Effector memory CD8-positive, alpha-beta T cell (primary cell): ENCODE results near the gene KIR3DL3.
"Not testable (repeated sequence)": the region's sequence is repeated elsewhere in the genome, so short reads cannot be mapped to it uniquely, and the experiment has no call there.

Source experiments
- ATAC-seq: fragments of 150-1000 bp; cut with Tn5 transposase; replicated peaks from 2 replicates; pipeline ENCODE4 v1.10.0; 2021; ENCODE audit warnings: mild to moderate bottlenecking, moderate library complexity
- DNase-seq, 3 experiments: peaks; one replicate each; pipeline ENCODE4 v3.0.0; 2021
- H3K27ac Mint-ChIP-seq, 2 donors: one replicate each; pipeline ENCODE4 v1.8.0; 2022; ENCODE audit warnings: mild to moderate bottlenecking in 2 of 2, mixed read lengths in 2 of 2, moderate library complexity in 2 of 2
- H3K27me3 Mint-ChIP-seq, 2 donors: one replicate each; pipeline ENCODE4 v1.8.0; 2022; ENCODE audit warnings: mixed read lengths in 2 of 2
- H3K36me3 Mint-ChIP-seq: one replicate; pipeline ENCODE4 v1.8.0; 2022; ENCODE audit warnings: mild to moderate bottlenecking, moderate library complexity, mixed read lengths; ENCODE audit not compliant: insufficient read depth
- H3K4me1 Mint-ChIP-seq, 2 donors: one replicate each; pipeline ENCODE4 v1.8.0; 2022; ENCODE audit warnings: low read depth in 2 of 2, mixed read lengths in 2 of 2
- H3K4me3 Mint-ChIP-seq, 2 donors: one replicate each; pipeline ENCODE4 v1.8.0; 2022; ENCODE audit warnings: mild to moderate bottlenecking in 2 of 2, mixed read lengths in 2 of 2, moderate library complexity in 2 of 2
- H3K9me3 Mint-ChIP-seq, 2 donors: one replicate each; pipeline ENCODE4 v1.8.0; 2022; ENCODE audit warnings: mixed read lengths in 2 of 2

The KIR3DL3 gene

DNA sequence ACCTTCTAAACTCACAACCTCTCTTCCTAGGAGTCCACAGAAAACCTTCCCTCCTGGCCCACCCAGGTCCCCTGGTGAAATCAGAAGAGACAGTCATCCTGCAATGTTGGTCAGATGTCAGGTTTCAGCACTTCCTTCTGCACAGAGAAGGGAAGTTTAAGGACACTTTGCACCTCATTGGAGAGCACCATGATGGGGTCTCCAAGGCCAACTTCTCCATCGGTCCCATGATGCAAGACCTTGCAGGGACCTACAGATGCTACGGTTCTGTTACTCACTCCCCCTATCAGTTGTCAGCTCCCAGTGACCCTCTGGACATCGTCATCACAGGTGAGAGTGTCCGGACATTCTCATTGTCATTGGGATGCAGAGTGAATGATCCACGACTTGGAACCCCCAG is 17.7 kb downstream of the KIR3DL3 start:
- not testable (repeated sequence) for H3K4me3 Mint-ChIP-seq, H3K9me3 Mint-ChIP-seq, H3K36me3 Mint-ChIP-seq, DNase-seq, H3K4me1 Mint-ChIP-seq, H3K27ac Mint-ChIP-seq, ATAC-seq
- H3K27me3 Mint-ChIP-seq = peaks cover 21 to 22% of the 10 kb centered on the region in 2 donors

DNA sequence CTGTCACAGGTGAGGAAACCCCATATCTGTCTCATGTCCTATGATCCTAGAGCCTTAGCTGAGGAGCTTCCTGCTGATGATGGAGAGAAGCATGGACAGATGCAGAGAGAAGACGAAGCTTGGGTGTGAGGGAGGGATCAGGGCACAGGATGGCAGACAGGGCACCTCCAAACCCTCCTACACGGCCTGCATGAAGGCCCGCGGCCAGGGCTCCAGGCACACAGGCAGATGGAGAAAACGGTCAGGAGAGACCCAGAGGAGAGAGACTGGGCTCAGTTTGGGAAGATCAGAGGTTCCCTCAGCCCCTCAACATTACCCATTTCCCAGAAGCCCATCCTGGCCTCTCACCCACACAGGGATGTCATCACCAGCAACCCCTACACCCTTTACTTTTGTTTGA is 19.8 kb downstream of the KIR3DL3 start:
- not testable (repeated sequence) for ATAC-seq, H3K36me3 Mint-ChIP-seq, DNase-seq, H3K4me3 Mint-ChIP-seq, H3K27ac Mint-ChIP-seq, H3K4me1 Mint-ChIP-seq, H3K9me3 Mint-ChIP-seq
- H3K27me3 Mint-ChIP-seq = peaks cover 20 to 28% of the 10 kb centered on the region in 2 donors

DNA sequence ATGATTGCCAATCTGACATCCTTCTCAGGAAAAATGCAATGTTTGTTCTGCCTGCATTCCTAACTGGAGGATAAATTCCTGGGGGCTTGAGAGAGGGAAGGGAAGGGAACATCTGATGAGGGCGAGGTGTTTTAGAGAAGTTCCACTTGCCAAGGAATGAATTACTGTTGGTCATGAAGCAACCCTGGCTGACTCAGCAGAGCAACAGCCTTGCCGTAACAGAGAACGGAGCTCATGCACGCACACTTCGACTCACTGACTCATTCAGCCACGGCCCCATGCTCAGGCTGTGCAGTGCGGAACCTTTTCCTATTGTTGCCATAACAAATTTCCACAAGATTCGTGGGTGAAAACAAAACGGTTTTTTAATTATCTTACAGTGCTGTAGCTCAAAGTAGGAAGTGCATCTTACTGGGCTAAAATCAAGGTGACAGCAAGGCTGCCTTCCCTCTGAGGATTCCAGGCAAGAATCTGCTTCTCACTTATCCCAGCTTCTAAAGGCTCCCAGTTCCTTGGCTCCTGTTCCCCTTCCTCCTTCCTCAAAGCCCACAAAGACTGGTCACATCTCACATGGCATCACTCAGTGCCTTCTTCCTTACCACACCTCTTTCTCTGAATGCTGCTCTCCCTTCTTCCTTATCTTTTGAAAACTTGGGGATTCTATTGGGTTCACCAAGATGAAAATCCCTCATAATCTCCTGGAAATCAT is 23.5 kb downstream of the KIR3DL3 start:
- not testable (repeated sequence) for H3K9me3 Mint-ChIP-seq, ATAC-seq, H3K4me1 Mint-ChIP-seq, H3K4me3 Mint-ChIP-seq, H3K36me3 Mint-ChIP-seq, H3K27ac Mint-ChIP-seq, DNase-seq
- peaks cover 23 to 26% of the 10 kb centered on the region in 2 donors for H3K27me3 Mint-ChIP-seq

DNA sequence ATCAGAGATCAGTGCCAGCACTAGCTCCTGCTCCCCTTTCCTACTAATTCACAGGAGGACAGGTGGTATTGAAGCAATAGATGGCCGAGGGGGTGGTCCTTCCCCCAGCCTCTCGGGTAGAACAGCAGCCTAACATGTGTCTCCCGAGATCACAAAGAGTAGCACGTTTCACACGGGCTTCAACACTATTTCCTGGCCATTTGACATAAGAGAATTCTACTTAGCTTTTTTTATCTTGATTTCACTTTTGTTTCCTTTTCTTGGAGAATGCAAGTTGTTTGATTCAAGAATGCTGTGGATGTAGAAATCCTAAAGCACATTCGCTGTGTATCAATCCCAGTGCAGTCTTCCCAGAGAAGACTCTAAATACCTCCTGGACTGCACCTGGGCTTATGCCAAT is 26.0 kb downstream of the KIR3DL3 start:
- DNase-seq, H3K4me1 Mint-ChIP-seq, H3K9me3 Mint-ChIP-seq, H3K36me3 Mint-ChIP-seq, H3K4me3 Mint-ChIP-seq, ATAC-seq, H3K27ac Mint-ChIP-seq: not testable (repeated sequence)
- H3K27me3 Mint-ChIP-seq = peaks cover 10 to 30% of the 10 kb centered on the region in 2 donors

DNA sequence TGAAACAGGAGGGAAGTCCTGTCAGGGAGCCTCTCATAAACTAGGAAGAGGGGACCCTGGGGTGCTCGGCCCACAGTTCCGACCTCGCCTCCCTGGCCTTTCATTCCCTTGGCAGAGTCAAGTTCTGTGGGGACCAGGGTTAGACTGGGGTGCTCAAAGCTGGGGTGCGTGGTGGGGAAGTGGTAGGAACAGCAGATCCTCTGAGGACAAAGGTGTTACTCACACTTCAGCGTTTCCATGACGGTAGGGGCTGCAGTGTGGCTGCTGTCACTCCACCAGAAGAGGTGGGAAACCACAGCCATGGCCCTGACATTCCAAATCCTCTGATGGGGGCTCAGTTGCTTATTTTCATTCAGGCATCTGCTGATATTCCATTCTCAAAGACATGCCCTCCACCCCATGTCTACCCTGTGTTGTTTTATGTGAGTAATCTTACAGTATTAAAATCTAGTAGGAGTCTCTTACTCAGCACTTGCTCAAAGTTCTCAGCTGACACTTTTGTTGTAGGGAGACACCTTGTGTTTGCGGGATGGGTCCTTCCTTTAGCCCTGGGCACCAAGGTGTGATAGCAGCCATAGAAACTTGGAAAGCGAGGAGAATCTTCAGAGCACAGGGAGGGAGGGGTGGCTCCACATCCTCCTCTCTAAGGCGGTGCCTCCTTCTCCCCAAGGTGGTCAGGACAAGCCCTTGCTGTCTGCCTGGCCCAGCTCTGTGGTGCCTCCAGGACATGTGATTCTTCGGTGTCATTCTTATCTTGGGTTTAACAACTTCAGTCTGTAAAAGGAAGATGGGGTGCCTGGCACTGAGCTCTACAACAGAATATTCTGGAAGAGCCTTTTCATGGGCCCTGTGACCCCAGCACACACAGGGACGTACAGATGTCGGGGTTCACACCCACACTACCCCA is 32.2 kb downstream of the KIR3DL3 start:
- not testable (repeated sequence) for H3K27ac Mint-ChIP-seq, H3K4me1 Mint-ChIP-seq, H3K9me3 Mint-ChIP-seq, H3K36me3 Mint-ChIP-seq, DNase-seq, H3K4me3 Mint-ChIP-seq
- ATAC-seq = peak; percentile 46
- peaks cover 23 to 24% of the 10 kb centered on the region in 2 donors for H3K27me3 Mint-ChIP-seq

DNA sequence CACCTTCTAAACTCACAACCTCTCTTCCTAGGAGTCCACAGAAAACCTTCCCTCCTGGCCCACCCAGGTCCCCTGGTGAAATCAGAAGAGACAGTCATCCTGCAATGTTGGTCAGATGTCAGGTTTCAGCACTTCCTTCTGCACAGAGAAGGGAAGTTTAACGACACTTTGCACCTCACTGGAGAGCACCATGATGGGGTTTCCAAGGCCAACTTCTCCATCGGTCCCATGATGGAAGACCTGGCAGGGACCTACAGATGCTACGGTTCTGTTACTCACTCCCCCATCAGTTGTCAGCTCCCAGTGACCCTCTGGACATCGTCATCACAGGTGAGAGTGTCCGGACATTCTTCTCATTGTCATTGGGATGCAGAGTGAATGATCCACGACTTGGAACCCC is 34.3 kb downstream of the KIR3DL3 start:
- not testable (repeated sequence) for H3K4me3 Mint-ChIP-seq, H3K4me1 Mint-ChIP-seq, H3K9me3 Mint-ChIP-seq, H3K27ac Mint-ChIP-seq, DNase-seq, ATAC-seq, H3K36me3 Mint-ChIP-seq
- peaks cover 9 to 24% of the 10 kb centered on the region in 2 donors for H3K27me3 Mint-ChIP-seq

DNA sequence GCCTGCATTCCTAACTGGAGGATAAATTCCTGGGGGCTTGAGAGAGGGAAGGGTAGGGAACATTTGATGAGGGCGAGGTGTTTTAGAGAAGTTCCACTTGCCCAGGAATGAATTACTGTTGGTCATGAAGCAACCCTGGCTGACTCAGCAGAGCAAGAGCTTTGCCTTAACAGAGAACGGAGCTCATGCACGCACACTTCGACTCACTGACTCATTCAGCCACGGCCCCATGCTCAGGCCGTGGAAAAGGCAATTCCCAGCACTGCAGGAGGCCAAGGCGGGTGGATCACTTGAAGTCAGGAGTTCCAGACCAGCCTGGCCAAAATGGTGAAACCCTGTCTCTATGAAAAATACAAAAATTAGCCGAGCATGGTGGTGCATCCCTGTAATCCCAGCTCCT is 40.0 kb downstream of the KIR3DL3 start:
- H3K27ac Mint-ChIP-seq = not testable (repeated sequence)

DNA sequence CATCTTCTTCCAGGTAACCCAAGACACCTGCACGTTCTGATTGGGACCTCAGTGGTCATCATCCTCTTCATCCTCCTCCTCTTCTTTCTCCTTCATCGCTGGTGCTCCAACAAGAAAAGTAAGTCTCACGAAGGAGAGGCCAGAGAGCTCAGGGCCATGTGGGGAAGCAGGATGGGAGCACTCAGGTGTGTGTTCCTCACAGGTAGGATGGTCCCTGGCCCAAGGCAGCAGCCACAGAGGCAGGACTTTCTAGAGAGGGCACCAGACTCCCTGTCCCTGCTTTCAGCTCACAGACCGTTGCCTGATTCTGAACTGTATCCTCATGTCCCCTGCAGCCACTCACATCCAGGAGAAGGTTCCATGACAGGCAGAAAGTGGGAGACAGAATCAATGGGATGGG is 42.2 kb downstream of the KIR3DL3 start:
- H3K4me1 Mint-ChIP-seq, H3K36me3 Mint-ChIP-seq, ATAC-seq, H3K4me3 Mint-ChIP-seq, H3K27ac Mint-ChIP-seq, DNase-seq: not testable (repeated sequence)
- Mint-ChIP-seq H3K27me3 (peaks cover 25 to 34% of the 10 kb centered on the region in 2 donors), H3K9me3 (peaks cover 0 to 17% of the 10 kb centered on the region in 2 donors)

More for the DNA sequence above, 40.0 kb downstream of the KIR3DL3 start:
- Mint-ChIP-seq H3K27me3 (peaks cover 34 to 42% of the 10 kb centered on the region in 2 donors), H3K9me3 (peaks cover 0 to 17% of the 10 kb centered on the region in 2 donors)
- not testable (repeated sequence) for H3K4me3 Mint-ChIP-seq, DNase-seq, H3K4me1 Mint-ChIP-seq, ATAC-seq, H3K36me3 Mint-ChIP-seq

DNA sequence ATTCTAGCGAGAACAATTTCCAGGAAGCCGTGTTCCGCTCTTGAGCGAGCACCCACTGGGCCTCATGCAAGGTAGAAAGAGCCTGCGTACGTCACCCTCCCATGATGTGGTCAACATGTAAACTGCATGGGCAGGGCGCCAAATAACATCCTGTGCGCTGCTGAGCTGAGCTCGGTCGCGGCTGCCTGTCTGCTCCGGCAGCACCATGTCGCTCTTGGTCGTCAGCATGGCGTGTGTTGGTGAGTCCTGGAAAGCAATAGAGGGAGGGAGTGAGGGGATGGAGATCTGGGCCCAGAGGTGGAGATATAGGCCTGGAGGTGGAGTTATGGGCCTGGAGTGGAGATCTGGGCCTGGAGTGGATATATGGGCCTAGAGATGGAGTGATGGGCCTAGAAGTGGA is 45.4 kb downstream of the KIR3DL3 start, which contains the start of gene KIR2DL1:
Gene KIR2DL1, plus strand, starts transcription at position 148 of the 400 bp plus-strand sequence. Its CDS starts 58 bp downstream, at position 206.
- not testable (repeated sequence) for H3K4me3 Mint-ChIP-seq, DNase-seq, ATAC-seq, H3K4me1 Mint-ChIP-seq, H3K36me3 Mint-ChIP-seq
- Mint-ChIP-seq H3K27ac (peak within 1 kb of the TSS in 1 of 2 donors; percentile 88), H3K27me3 (peaks cover 26 to 33% of the 10 kb centered on the region in 2 donors), H3K9me3 (peaks cover 0 to 17% of the 10 kb centered on the region in 2 donors)

DNA sequence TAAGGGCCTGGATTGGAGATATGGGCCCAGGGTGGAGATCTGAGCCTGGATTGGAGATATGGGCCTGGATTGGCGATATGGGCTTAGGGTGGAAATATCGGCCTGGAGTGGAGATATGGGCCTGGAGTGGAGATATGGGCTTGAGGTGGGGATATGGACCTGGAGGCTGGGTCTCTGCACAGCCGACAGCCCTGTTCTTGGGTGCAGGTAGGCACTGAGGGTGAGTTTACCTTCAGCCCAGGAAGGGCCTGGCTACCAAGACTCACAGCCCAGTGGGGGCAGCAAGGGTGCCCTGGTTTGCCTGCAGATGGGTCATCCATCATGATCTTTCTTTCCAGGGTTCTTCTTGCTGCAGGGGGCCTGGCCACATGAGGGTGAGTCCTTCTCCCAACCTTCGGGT is 46.3 kb downstream of the KIR3DL3 start:
- Mint-ChIP-seq H3K27me3 (peaks cover 21 to 24% of the 10 kb centered on the region in 2 donors), H3K9me3 (peaks cover 0 to 10% of the 10 kb centered on the region in 2 donors), H3K27ac (peak overlapping the region in 1 of 2 donors; percentile 88)
- not testable (repeated sequence) for H3K4me3 Mint-ChIP-seq, ATAC-seq, H3K4me1 Mint-ChIP-seq, H3K36me3 Mint-ChIP-seq, DNase-seq

DNA sequence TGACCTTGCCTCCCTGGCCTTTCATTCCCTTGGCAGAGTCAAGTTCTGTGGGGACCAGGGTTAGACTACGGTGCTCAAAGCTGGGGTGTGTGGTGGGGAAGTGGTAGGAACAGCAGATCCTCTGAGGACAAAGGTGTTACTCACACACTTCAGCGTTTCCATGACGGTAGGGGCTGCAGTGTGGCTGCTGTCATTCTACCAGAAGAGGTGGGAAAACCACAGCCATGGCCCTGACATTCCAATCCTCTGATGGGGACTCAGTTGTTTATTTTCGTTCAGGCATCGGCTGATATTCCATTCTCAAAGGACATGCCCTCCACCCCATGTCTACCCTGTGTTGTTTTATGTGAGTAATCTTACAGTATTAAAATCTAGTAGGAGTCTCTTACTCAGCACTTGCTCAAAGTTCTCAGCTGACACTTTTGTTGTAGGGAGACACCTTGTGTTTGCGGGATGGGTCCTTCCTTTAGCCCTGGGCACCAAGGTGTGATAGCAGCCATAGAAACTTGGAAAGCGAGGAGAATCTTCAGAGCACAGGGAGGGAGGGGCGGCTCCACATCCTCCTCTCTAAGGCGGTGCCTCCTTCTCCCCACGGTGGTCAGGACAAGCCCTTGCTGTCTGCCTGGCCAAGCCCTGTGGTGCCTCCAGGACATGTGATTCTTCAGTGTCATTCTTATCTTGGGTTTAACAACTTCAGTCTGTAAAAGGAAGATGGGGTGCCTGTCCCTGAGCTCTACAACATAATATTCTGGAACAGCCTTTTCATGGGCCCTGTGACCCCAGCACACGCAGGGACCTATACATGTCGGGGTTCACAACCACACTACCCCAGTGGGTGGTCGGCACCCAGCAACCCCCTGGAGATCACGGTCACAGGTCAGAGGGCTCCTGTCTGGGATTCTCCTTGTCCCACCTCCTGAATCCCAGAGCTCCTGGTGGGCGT is 47.0 kb downstream of the KIR3DL3 start:
- not testable (repeated sequence) for DNase-seq

DNA sequence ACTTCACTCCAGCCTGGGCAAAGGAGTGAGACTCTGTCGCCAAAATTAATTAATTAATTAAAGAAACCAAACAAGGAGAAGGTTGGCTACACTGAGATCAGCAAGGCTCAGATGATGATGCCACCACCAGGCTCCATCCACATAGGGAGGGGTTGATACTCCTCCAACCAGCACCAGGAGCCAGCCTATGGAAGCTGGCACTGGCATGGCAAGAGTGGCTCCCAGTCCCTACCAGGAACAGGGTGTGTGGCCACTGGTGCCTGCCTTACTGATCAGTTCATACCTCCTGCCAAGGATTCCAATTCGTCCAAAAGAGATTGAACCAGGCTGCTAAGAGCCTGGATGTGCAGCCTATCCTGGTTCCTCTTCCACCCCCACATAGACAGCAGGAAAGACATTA is 48.4 kb downstream of the KIR3DL3 start:
- H3K27me3 Mint-ChIP-seq, H3K9me3 Mint-ChIP-seq, H3K36me3 Mint-ChIP-seq, ATAC-seq, H3K27ac Mint-ChIP-seq, H3K4me1 Mint-ChIP-seq, DNase-seq, H3K4me3 Mint-ChIP-seq: not testable (repeated sequence)

More for the DNA sequence above, 47.0 kb downstream of the KIR3DL3 start:
- H3K9me3 Mint-ChIP-seq, H3K4me3 Mint-ChIP-seq, H3K36me3 Mint-ChIP-seq, H3K4me1 Mint-ChIP-seq: not testable (repeated sequence)
- H3K27ac Mint-ChIP-seq = peak overlapping the region in 1 of 2 donors; percentile 88
- peaks cover 16 to 17% of the 10 kb centered on the region in 2 donors for H3K27me3 Mint-ChIP-seq
- ATAC-seq = peak; percentile 36
